Stimulated activated effector memory CD8-positive, alpha-beta T cell treated with anti-CD3 and anti-CD28 coated beads, Interleukin-12 subunit alpha, Interleukin-12 subunit beta, amount 100 ng/mL, for 72 hours (primary cell): ENCODE data around the gene PHACTR1.

ENCODE experiments used
- ATAC-seq: fragments of 150-1000 bp; cut with Tn5 transposase; 2 replicates; pipeline ENCODE4 v1.10.0; 2021
- DNase-seq, 2 donors: peaks; one replicate each; pipeline ENCODE4 v3.0.0; 2021 to 2022; ENCODE audit warnings: low spot score in 2 of 2
- H3K27ac Mint-ChIP-seq: one replicate; pipeline ENCODE4 v1.8.0; 2022; ENCODE audit warnings: mild to moderate bottlenecking, mixed read lengths
- H3K36me3 Mint-ChIP-seq: one replicate; pipeline ENCODE4 v1.8.0; 2022; ENCODE audit warnings: mild to moderate bottlenecking, mixed read lengths
- H3K4me1 Mint-ChIP-seq: one replicate; pipeline ENCODE4 v1.8.0; 2022; ENCODE audit warnings: mixed read lengths
- H3K4me3 Mint-ChIP-seq: one replicate; pipeline ENCODE4 v1.8.0; 2022; ENCODE audit warnings: mild to moderate bottlenecking, mixed read lengths
- H3K9me3 Mint-ChIP-seq: one replicate; pipeline ENCODE4 v1.8.0; 2022; ENCODE audit warnings: mixed read lengths

PHACTR1 gene

GRCh38 chr6:12806136-12806535, 89.6 kb downstream of the PHACTR1 start:
- Mint-ChIP-seq H3K9me3 (peaks cover 4% of the 10 kb centered on the region), H3K4me1 (no peaks in the 10 kb centered on the region), H3K27ac (no peak overlapping the region), H3K4me3 (no peak overlapping the region), H3K36me3 (no peaks in the 10 kb centered on the region)
- no peak for DNase-seq
- no peak for ATAC-seq

GRCh38 chr6:12806796-12807195, 90.2 kb downstream of the PHACTR1 start:
- H3K9me3 Mint-ChIP-seq, result peaks cover 4% of the 10 kb centered on the region
- H3K36me3 Mint-ChIP-seq, result no peaks in the 10 kb centered on the region
- H3K4me3 Mint-ChIP-seq, result no peak overlapping the region
- DNase-seq, result no peak
- no peak for ATAC-seq
- no peak overlapping the region for H3K27ac Mint-ChIP-seq
- no peaks in the 10 kb centered on the region for H3K4me1 Mint-ChIP-seq

GRCh38 chr6:12811519-12811918, 95.0 kb downstream of the PHACTR1 start:
- ATAC-seq, result no peak

GRCh38 chr6:12813321-12813720, 96.8 kb downstream of the PHACTR1 start:
- Mint-ChIP-seq H3K27ac (no peak overlapping the region), H3K36me3 (no peaks in the 10 kb centered on the region), H3K4me1 (no peaks in the 10 kb centered on the region), H3K9me3 (no peaks in the 10 kb centered on the region), H3K4me3 (no peak overlapping the region)
- ATAC-seq (no peak), DNase-seq (no peak)

More at GRCh38 chr6:12811519-12811918, 95.0 kb downstream of the PHACTR1 start:
- no peak for DNase-seq
- Mint-ChIP-seq H3K9me3 (no peaks in the 10 kb centered on the region), H3K36me3 (no peaks in the 10 kb centered on the region), H3K27ac (no peak overlapping the region), H3K4me3 (no peak overlapping the region), H3K4me1 (no peaks in the 10 kb centered on the region)

GRCh38 chr6:12814015-12814414, 97.4 kb downstream of the PHACTR1 start:
- Mint-ChIP-seq H3K9me3 (no peaks in the 10 kb centered on the region), H3K36me3 (no peaks in the 10 kb centered on the region), H3K27ac (no peak overlapping the region), H3K4me1 (no peaks in the 10 kb centered on the region), H3K4me3 (no peak overlapping the region)
- ATAC-seq, result no peak
- no peak for DNase-seq

GRCh38 chr6:12815089-12815488, 98.5 kb downstream of the PHACTR1 start:
- Mint-ChIP-seq H3K36me3 (no peaks in the 10 kb centered on the region), H3K4me1 (no peaks in the 10 kb centered on the region), H3K27ac (no peak overlapping the region), H3K4me3 (no peak overlapping the region), H3K9me3 (no peaks in the 10 kb centered on the region)
- DNase-seq, result no peak
- ATAC-seq, result no peak

GRCh38 chr6:12815884-12816600, 99.5 kb downstream of the PHACTR1 start:
- Mint-ChIP-seq H3K27ac (no peak overlapping the region), H3K4me1 (no peaks in the 10 kb centered on the region), H3K4me3 (no peak overlapping the region), H3K9me3 (no peaks in the 10 kb centered on the region), H3K36me3 (no peaks in the 10 kb centered on the region)
- ATAC-seq (no peak), DNase-seq (no peak)

GRCh38 chr6:12818324-12818723, 101.8 kb downstream of the PHACTR1 start:
- DNase-seq (no peak), ATAC-seq (no peak)
- no peaks in the 10 kb centered on the region for H3K9me3 Mint-ChIP-seq
- H3K36me3 Mint-ChIP-seq, result no peaks in the 10 kb centered on the region
- H3K4me1 Mint-ChIP-seq, result no peaks in the 10 kb centered on the region
- no peak overlapping the region for H3K4me3 Mint-ChIP-seq
- H3K27ac Mint-ChIP-seq, result no peak overlapping the region

- no peak overlapping the region for H3K27ac Mint-ChIP-seq
- no peak for ATAC-seq
Measured at GRCh38 chr6:12823847-12824246, 107.3 kb downstream of the PHACTR1 start.

GRCh38 chr6:12826584-12826983, 110.0 kb downstream of the PHACTR1 start:
- Mint-ChIP-seq H3K27ac (no peak overlapping the region), H3K4me1 (no peaks in the 10 kb centered on the region)

More at GRCh38 chr6:12823847-12824246, 107.3 kb downstream of the PHACTR1 start:
- DNase-seq, result no peak
- Mint-ChIP-seq H3K36me3 (no peaks in the 10 kb centered on the region), H3K4me1 (no peaks in the 10 kb centered on the region), H3K9me3 (no peaks in the 10 kb centered on the region), H3K4me3 (no peak overlapping the region)

GRCh38 chr6:12827921-12828320, 111.4 kb downstream of the PHACTR1 start:
- no peaks in the 10 kb centered on the region for H3K9me3 Mint-ChIP-seq
- DNase-seq (no peak), ATAC-seq (no peak)
- no peaks in the 10 kb centered on the region for H3K4me1 Mint-ChIP-seq
- no peaks in the 10 kb centered on the region for H3K36me3 Mint-ChIP-seq
- no peak overlapping the region for H3K4me3 Mint-ChIP-seq
- no peak overlapping the region for H3K27ac Mint-ChIP-seq

More at GRCh38 chr6:12826584-12826983, 110.0 kb downstream of the PHACTR1 start:
- no peak for DNase-seq
- no peak for ATAC-seq
- no peak overlapping the region for H3K4me3 Mint-ChIP-seq
- H3K36me3 Mint-ChIP-seq, result no peaks in the 10 kb centered on the region
- H3K9me3 Mint-ChIP-seq, result no peaks in the 10 kb centered on the region

- H3K4me1 Mint-ChIP-seq, result no peaks in the 10 kb centered on the region
- H3K9me3 Mint-ChIP-seq, result no peaks in the 10 kb centered on the region
- DNase-seq, result no peak
- no peak overlapping the region for H3K4me3 Mint-ChIP-seq
- no peaks in the 10 kb centered on the region for H3K36me3 Mint-ChIP-seq
- no peak overlapping the region for H3K27ac Mint-ChIP-seq
- no peak for ATAC-seq
Measured at GRCh38 chr6:12832226-12832735, 115.7 kb downstream of the PHACTR1 start.

- Mint-ChIP-seq H3K27ac (no peak overlapping the region), H3K9me3 (no peaks in the 10 kb centered on the region), H3K4me3 (no peak overlapping the region), H3K36me3 (no peaks in the 10 kb centered on the region), H3K4me1 (no peaks in the 10 kb centered on the region)
- DNase-seq, result no peak
- ATAC-seq, result no peak
Measured at GRCh38 chr6:12836009-12836408, 119.4 kb downstream of the PHACTR1 start.

- H3K36me3 Mint-ChIP-seq, result no peaks in the 10 kb centered on the region
- no peaks in the 10 kb centered on the region for H3K4me1 Mint-ChIP-seq
- no peak overlapping the region for H3K4me3 Mint-ChIP-seq
- no peak for ATAC-seq
- no peaks in the 10 kb centered on the region for H3K9me3 Mint-ChIP-seq
- no peak for DNase-seq
- no peak overlapping the region for H3K27ac Mint-ChIP-seq
Measured at GRCh38 chr6:12841619-12842018, 125.1 kb downstream of the PHACTR1 start.

- no peak overlapping the region for H3K4me3 Mint-ChIP-seq
- H3K27ac Mint-ChIP-seq, result no peak overlapping the region
- ATAC-seq (no peak), DNase-seq (no peak)
- H3K4me1 Mint-ChIP-seq, result no peaks in the 10 kb centered on the region
- no peaks in the 10 kb centered on the region for H3K36me3 Mint-ChIP-seq
- no peaks in the 10 kb centered on the region for H3K9me3 Mint-ChIP-seq
Measured at GRCh38 chr6:12842114-12842513, 125.5 kb downstream of the PHACTR1 start.

- Mint-ChIP-seq H3K4me1 (no peaks in the 10 kb centered on the region), H3K27ac (no peak overlapping the region), H3K36me3 (no peaks in the 10 kb centered on the region), H3K4me3 (no peak overlapping the region), H3K9me3 (no peaks in the 10 kb centered on the region)
- ATAC-seq (no peak), DNase-seq (no peak)
Measured at GRCh38 chr6:12842658-12843057, 126.1 kb downstream of the PHACTR1 start.
